ENCODE data around the gene ADGRB3.
"Not testable (repeated sequence)": the region's sequence is repeated elsewhere in the genome, so short reads cannot be mapped to it uniquely, and the experiment has no call there.

Gene ADGRB3

GRCh38 chr6:69370763-69371162, 735.7 kb downstream of the ADGRB3 start:
- DNase-seq, result no peak

GRCh38 chr6:69378326-69378725, 743.2 kb downstream of the ADGRB3 start:
- no peak for DNase-seq

DNA sequence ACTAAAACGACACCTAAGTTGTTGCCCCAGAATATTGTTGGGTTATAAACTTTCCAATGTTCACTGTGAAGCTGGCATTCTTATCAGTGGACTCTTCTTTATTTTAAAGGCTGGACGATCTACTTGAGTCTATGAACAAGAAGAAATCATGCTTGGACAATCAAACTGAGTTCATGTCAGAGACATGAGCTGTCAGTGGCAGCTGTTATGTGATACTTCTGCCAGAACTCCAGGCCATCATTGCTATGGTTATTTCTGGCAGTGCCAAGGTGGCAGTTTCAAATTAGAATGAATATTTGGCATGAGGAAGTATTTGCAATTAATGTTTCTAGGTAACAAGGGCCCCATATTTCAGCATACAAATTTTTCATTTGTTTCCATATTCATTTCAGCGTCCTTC, 744.4 kb downstream of the ADGRB3 start:
- DNase-seq, result no peak

- no peak for DNase-seq
These were observed 748.5 kb downstream of the ADGRB3 start for GRCh38 chr6:69383627-69384026.

- no peak for DNase-seq
These were observed 751.3 kb downstream of the ADGRB3 start for GRCh38 chr6:69386426-69386825.

GRCh38 chr6:69390125-69390524, 755.0 kb downstream of the ADGRB3 start:
- peak; percentile 52 for DNase-seq

- no peak for DNase-seq
These were observed 756.0 kb downstream of the ADGRB3 start for GRCh38 chr6:69391106-69391505.

- no peak for DNase-seq
These were observed 757.7 kb downstream of the ADGRB3 start for GRCh38 chr6:69392745-69393144.

DNA sequence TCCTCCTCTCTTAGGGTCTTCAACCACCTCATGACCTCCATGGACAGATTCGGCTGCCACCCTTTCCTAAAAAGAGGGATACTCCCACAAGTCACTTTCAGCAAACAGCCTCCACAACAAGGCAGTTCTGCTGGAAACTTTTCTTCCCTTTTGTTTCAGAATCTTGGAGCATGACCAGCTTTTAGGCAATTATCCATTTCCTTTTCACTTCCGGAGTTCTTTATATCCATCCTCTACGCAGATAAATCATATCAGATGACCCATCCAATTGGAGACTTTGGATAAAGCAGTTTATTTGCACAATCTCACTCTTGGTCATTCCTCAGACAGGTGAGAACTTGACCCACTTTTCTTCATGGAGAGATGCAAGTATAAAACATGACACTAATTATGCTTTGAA, 763.2 kb downstream of the ADGRB3 start:
- DNase-seq, result no peak

- no peak for DNase-seq
These were observed 763.6 kb downstream of the ADGRB3 start for GRCh38 chr6:69398729-69399128.

DNA sequence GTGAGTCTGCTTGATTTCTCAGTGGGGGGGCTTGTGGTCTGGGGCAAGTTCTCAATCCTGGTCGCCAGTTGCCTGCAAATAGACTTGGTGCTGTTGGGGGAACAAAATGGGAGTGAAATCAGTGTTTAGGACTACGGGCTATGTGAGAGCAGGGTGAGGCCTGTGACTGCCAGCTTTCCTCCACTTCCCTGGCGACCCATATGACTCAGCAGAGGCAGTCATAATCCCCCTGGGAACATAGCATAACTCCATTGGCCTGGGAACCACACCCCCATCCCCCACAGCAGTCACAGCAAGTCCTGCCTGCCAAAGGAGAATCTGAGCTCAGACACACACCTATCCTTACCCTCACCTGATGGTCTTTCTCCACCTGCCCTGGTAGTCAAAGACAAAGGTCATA, 773.8 kb downstream of the ADGRB3 start:
- no peak for DNase-seq

DNA sequence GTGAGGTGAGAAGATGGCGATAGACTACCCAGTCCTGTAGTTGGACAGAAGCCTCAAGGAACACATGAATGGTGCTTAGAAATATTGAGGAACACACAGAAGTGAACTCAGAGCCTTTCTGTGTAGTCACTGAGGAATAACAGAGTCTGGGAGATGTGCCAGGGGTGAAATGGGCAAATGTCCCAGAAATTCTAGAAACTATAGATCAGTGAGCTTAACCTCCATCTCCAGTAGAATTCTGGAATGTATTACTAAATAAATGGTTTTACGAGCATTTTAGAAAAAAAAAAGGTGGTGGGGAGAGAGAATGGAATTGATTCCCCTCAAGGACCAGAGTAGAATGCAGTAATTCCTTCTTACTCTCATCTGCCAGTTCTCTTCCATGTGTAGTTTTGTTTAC, 781.7 kb downstream of the ADGRB3 start:
- DNase-seq, result no peak

DNA sequence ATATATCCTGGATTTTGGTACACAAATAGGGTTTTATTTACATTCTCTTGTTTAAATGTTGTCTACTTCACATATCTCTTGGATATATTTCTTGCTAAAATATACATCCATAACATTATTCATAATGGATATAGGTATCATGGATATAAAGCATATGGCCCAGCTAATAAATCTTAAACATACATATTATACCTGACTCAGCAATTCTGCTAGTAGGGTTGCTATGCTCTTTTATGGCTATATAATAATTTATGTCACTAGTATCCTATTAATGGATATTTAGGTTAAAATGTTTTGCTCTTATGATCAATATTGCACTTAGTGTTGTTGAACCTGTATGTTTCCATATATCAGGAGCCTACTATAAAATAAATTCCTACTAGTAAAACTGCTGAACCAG, 786.2 kb downstream of the ADGRB3 start:
- no peak for DNase-seq

GRCh38 chr6:69422020-69422419, 786.9 kb downstream of the ADGRB3 start:
- DNase-seq, result no peak

- no peak for DNase-seq
These were observed 787.4 kb downstream of the ADGRB3 start for GRCh38 chr6:69422475-69422874.

DNA sequence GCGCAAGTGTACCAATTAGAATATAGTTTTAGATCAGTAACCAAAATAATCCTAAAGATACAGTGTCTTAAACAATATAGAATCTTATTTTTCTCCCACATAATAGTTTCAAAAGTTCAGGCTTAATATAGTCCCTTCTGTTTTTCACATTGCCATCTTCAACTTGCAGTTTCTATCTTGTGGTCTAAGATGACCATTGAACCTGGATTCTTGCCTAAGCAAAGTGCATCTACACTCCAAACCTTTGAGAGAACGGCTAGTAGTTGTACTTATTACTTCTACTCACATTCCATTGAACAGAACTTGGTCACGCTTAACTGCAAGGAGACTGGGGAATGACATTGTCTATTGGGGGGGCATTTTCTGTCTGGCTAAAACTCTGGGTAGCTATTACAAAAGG, 788.7 kb downstream of the ADGRB3 start:
- DNase-seq, result no peak

DNA sequence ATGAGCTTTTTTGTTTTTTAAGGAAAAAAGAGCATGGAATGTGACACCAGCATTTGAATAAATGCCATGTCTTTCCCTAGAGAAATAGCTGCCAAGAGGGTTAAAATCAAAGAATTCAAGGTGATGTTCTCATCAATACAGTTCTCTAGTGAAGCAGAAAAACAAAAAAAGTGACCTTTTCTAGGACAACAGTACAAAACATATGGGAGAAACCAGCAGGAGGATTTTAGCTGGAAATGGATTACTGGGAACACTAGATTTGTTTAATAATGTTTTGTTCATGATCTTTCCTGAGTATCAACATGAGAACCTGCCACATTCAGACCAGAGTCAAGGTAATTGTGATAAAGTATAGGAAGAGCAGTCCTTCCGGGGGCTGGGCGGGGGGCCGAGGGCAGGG, 789.5 kb downstream of the ADGRB3 start:
- DNase-seq, result no peak

DNA sequence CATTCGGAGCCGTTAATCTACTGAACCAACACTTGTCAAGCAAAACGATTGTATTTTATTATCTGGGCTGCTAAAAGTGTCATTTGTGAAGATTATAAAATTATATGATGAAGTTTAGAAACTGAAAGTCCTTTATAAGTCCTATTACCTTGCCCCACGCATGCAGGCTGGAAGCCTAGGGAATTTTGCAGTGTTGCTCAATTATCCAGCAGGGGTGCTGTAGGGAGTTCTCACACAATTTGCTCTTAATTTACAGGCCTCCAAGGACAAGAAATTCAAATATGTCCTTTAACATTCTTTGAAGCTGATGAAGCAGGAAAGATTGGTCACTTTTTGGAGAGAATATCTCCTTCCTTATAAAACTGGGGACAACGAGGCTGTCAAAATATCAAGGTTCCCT, 792.8 kb downstream of the ADGRB3 start:
- DNase-seq, result no peak

- DNase-seq, result not testable (repeated sequence)
These were observed 797.1 kb downstream of the ADGRB3 start for GRCh38 chr6:69432168-69432567.

GRCh38 chr6:69433116-69433515, 798.0 kb downstream of the ADGRB3 start:
- not testable (repeated sequence) for DNase-seq

GRCh38 chr6:69438113-69438512, 803.0 kb downstream of the ADGRB3 start:
- DNase-seq, result no peak
